Naive thymus-derived CD4-positive, alpha-beta T cell (primary cell): Measurements from ENCODE around the gene CSN3. TPM values are rescaled to one million over a fixed set of nuclear protein-coding genes. Genes with fewer than 3 reads are reported as not detected.
"Not testable (repeated sequence)": the region's sequence is repeated elsewhere in the genome, so short reads cannot be mapped to it uniquely, and the experiment has no call there.

ENCODE experiments used
- ATAC-seq: fragments of 150-1000 bp; cut with Tn5 transposase; 2 replicates; pipeline ENCODE4 v1.10.0; 2021; ENCODE audit warnings: mild to moderate bottlenecking, moderate library complexity
- CTCF ChIA-PET: fragments of 350-600 bp; sonication (Branson Sonifier 250); formaldehyde crosslinking; loops from one replicate; lab custom pipeline; 2021; ENCODE audit warnings: antibody characterized with exemption; lab: Charles Lee
- POLR2A ChIA-PET: fragments of 350-600 bp; sonication (Branson Sonifier 250); formaldehyde crosslinking; loops from one replicate; lab custom pipeline; 2021; ENCODE audit warnings: antibody characterized with exemption, inconsistent platforms; lab: Charles Lee
- DNase-seq, 9 donors: peaks; one replicate each; pipeline versions ENCODE4 v3.0.0 to v3.0.0-alpha.2; 2020 to 2022; ENCODE audit warnings: mixed read lengths in 1 of 9
- H3K27ac ChIP-seq: one replicate; pipeline ENCODE4 v1.7.0; 2013; ENCODE audit warnings: mild to moderate bottlenecking, low read depth, low read length, moderate library complexity
- H3K27me3 ChIP-seq, 2 donors: one replicate each; pipeline ENCODE4 v1.7.0; 2013; ENCODE audit warnings: low read length in 2 of 2, mild to moderate bottlenecking in 2 of 2, moderate library complexity in 2 of 2; ENCODE audit not compliant: control insufficient read depth in 2 of 2, insufficient read depth in 2 of 2
- H3K36me3 ChIP-seq, 3 experiments: 1 replicate in 2 of 3; 2 replicates in 1 of 3; pipeline ENCODE4 v1.7.0; 2013; ENCODE audit warnings: low read length in 3 of 3, mild to moderate bottlenecking in 3 of 3, moderate library complexity in 1 of 3; ENCODE audit not compliant: insufficient read depth in 3 of 3, control insufficient read depth in 2 of 3
- H3K4me1 ChIP-seq, 2 donors: one replicate each; pipeline ENCODE4 v1.7.0; 2013; ENCODE audit warnings: low read length in 2 of 2, mild to moderate bottlenecking in 2 of 2, moderate library complexity in 1 of 2; ENCODE audit not compliant: control insufficient read depth in 2 of 2, insufficient read depth in 2 of 2
- H3K4me3 ChIP-seq: 2 replicates; pipeline ENCODE4 v1.7.0; 2013; ENCODE audit warnings: mild to moderate bottlenecking, low read length
- H3K9me3 ChIP-seq, 3 experiments: 1 replicate in 2 of 3; 2 replicates in 1 of 3; pipeline ENCODE4 v1.7.0; 2013; ENCODE audit warnings: low read length in 3 of 3; ENCODE audit not compliant: control insufficient read depth in 2 of 3
- H3K27ac Mint-ChIP-seq, 9 donors: one replicate each; pipeline ENCODE4 v1.8.0; 2020 to 2022; ENCODE audit warnings: mixed read lengths in 9 of 9, mild to moderate bottlenecking in 8 of 9, moderate library complexity in 5 of 9, inconsistent platforms in 2 of 9
- H3K27me3 Mint-ChIP-seq, 5 donors: one replicate each; pipeline ENCODE4 v1.8.0; 2021 to 2022; ENCODE audit warnings: mixed read lengths in 5 of 5, mild to moderate bottlenecking in 1 of 5
- H3K36me3 Mint-ChIP-seq, 5 donors: one replicate each; pipeline ENCODE4 v1.8.0; 2020 to 2022; ENCODE audit warnings: mixed read lengths in 5 of 5, mild to moderate bottlenecking in 3 of 5, inconsistent platforms in 1 of 5
- H3K4me1 Mint-ChIP-seq, 7 donors: one replicate each; pipeline ENCODE4 v1.8.0; 2020 to 2022; ENCODE audit warnings: mixed read lengths in 7 of 7, mild to moderate bottlenecking in 3 of 7, inconsistent platforms in 1 of 7
- H3K4me3 Mint-ChIP-seq, 10 donors: one replicate each; pipeline ENCODE4 v1.8.0; 2020 to 2022; ENCODE audit warnings: mild to moderate bottlenecking in 10 of 10, mixed read lengths in 10 of 10, moderate library complexity in 6 of 10, inconsistent platforms in 2 of 10
- H3K9me3 Mint-ChIP-seq, 11 donors: one replicate each; pipeline ENCODE4 v1.8.0; 2020 to 2022; ENCODE audit warnings: mixed read lengths in 11 of 11, mild to moderate bottlenecking in 4 of 11, inconsistent platforms in 1 of 11, moderate library complexity in 1 of 11
- intact Hi-C, 2 donors: fragments of 100-400 bp; cut with micrococcal nuclease; formaldehyde crosslinking; loops; one replicate each; pipeline ENCODE4 v1.15.1; 2023
- polyA plus RNA-seq, 2 donors: library from polyadenylated mRNA; unstranded; fragments of 300-500 nt; fragmentation: Illumina TruSeq; gene quantifications; one replicate each; pipeline ENCODE4 v1.2.3, GENCODE V29; 2021
- total RNA-seq, 6 experiments: library from RNA in 5 of 6; stranded (reverse) in 5 of 6; gene quantifications; 1 replicate in 5 of 6; 2 replicates in 1 of 6; pipeline ENCODE4 v1.2.3 and lab custom pipeline; 2021 to 2026

The CSN3 gene
- total and polyA plus RNA-seq, 7 experiments from 2014 or later: not detected

DNA sequence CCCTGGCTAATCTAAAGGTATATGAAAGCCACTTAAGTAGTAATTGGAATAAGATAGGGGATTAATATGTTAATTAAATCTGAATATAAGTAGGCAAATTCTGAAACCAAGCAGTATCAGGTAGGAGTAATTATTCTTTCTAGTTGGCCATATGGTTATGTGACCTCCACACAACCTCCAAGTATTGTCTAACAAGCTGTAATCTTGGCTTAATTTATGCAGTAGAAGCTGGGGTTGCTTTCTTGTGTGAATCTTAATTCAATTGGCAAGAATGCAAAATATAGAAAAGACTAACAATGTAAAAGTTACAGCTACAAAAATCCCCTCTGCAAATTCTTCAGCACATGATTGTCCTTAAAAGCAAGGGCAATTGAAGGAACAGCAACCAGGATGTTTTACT lies 26.3 kb upstream of the CSN3 start:
- H3K4me1 ChIP-seq, H3K9me3 ChIP-seq, POLR2A ChIA-PET, H3K4me1 Mint-ChIP-seq, H3K27me3 Mint-ChIP-seq, H3K4me3 Mint-ChIP-seq, H3K27me3 ChIP-seq, H3K4me3 ChIP-seq, ATAC-seq, H3K27ac Mint-ChIP-seq, DNase-seq, CTCF ChIA-PET, H3K36me3 ChIP-seq, intact Hi-C loops, H3K27ac ChIP-seq, H3K36me3 Mint-ChIP-seq: not testable (repeated sequence)
- H3K9me3 Mint-ChIP-seq: peaks cover 0 to 17% (median 4%) of the 10 kb centered on the region in 11 donors

DNA sequence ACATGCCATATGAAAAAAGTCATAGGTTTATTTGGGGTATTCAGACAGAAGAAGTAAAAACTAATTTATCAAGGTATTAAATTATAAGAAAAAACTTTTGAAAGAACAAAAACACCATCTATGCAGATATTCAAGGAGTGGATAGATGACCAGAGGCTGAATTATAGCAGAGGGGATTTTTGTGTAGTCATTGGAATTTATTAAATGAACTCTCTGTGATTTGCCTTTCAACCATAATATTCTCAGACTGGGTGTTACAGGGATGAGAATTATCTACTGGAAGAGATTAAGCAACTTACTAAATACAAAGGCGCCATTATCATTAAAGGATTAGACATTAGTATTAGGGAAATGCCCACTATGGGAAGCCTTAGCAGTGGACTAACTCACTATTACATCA lies 25.8 kb upstream of the CSN3 start:
- H3K9me3 ChIP-seq, ATAC-seq, H3K36me3 ChIP-seq, H3K4me1 Mint-ChIP-seq, H3K27ac Mint-ChIP-seq, H3K4me3 Mint-ChIP-seq, H3K27ac ChIP-seq, DNase-seq, intact Hi-C loops, H3K27me3 Mint-ChIP-seq, H3K27me3 ChIP-seq, H3K4me1 ChIP-seq, CTCF ChIA-PET, POLR2A ChIA-PET, H3K36me3 Mint-ChIP-seq, H3K4me3 ChIP-seq: not testable (repeated sequence)
- H3K9me3 Mint-ChIP-seq: peaks cover 0 to 14% (median 4%) of the 10 kb centered on the region in 11 donors

DNA sequence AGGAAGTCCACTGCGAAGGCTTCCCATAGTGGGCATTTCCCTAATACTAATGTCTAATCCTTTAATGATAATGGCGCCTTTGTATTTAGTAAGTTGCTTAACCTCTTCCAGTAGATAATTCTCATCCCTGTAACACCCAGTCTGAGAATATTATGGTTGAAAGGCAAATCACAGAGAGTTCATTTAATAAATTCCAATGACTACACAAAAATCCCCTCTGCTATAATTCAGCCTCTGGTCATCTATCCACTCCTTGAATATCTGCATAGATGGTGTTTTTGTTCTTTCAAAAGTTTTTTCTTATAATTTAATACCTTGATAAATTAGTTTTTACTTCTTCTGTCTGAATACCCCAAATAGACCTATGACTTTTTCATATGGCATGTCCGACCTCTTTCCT lies 21.0 kb upstream of the CSN3 start:
- POLR2A ChIA-PET, DNase-seq, H3K36me3 ChIP-seq, H3K27me3 ChIP-seq, H3K36me3 Mint-ChIP-seq, H3K4me3 ChIP-seq, H3K9me3 ChIP-seq, intact Hi-C loops, H3K27ac ChIP-seq, H3K9me3 Mint-ChIP-seq, CTCF ChIA-PET, H3K4me3 Mint-ChIP-seq, ATAC-seq, H3K4me1 Mint-ChIP-seq, H3K27me3 Mint-ChIP-seq, H3K27ac Mint-ChIP-seq, H3K4me1 ChIP-seq: not testable (repeated sequence)

DNA sequence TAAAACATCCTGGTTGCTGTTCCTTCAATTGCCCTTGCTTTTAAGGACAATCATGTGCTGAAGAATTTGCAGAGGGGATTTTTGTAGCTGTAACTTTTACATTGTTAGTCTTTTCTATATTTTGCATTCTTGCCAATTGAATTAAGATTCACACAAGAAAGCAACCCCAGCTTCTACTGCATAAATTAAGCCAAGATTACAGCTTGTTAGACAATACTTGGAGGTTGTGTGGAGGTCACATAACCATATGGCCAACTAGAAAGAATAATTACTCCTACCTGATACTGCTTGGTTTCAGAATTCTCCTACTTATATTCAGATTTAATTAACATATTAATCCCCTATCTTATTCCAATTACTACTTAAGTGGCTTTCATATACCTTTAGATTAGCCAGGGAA lies 20.6 kb upstream of the CSN3 start:
- H3K4me3 ChIP-seq, H3K27me3 Mint-ChIP-seq, H3K4me1 Mint-ChIP-seq, H3K9me3 Mint-ChIP-seq, H3K27ac Mint-ChIP-seq, DNase-seq, H3K9me3 ChIP-seq, POLR2A ChIA-PET, H3K36me3 ChIP-seq, H3K27me3 ChIP-seq, H3K4me3 Mint-ChIP-seq, ATAC-seq, H3K4me1 ChIP-seq, H3K36me3 Mint-ChIP-seq, CTCF ChIA-PET, H3K27ac ChIP-seq, intact Hi-C loops: not testable (repeated sequence)

DNA sequence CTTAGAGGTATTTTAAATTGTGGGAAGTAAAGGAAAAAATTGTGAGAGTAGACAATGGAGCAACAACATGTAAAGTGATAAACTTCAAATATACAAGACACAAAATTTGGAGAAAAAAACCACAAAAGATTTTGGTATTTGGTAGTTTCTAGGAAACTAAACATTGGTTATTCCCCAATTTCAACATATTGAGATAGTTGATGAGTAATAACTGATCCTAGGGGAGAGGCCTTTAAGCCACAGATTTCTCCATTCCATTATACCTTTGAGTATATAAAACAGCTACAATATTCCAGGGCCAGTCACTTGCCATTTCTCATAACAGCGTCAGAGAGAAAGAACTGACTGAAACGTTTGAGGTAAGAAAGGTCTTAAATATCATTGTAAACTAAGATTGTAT lies 16.6 kb upstream of the CSN3 start, which contains the start of gene FDCSP:
Gene FDCSP (plus strand): TSS at position 301 of the 400 bp plus-strand sequence. CDS start 5,071 bp downstream, outside the sequence.
- H3K36me3 Mint-ChIP-seq: no peaks in the 10 kb centered on the region
- H3K27ac Mint-ChIP-seq: no peak within 1 kb of the TSS
- no peak within 1 kb of the TSS for H3K4me3 Mint-ChIP-seq
- POLR2A ChIA-PET: no interaction called here
- CTCF ChIA-PET: no interaction called here
- DNase-seq (no peak), ATAC-seq (no peak)
- no peaks in the 10 kb centered on the region for H3K36me3 ChIP-seq
- H3K27ac ChIP-seq: no peak within 1 kb of the TSS
- no peaks in the 10 kb centered on the region for H3K9me3 ChIP-seq
- no peaks in the 10 kb centered on the region for H3K9me3 Mint-ChIP-seq
- no peak within 1 kb of the TSS for H3K4me3 ChIP-seq
- no peaks in the 10 kb centered on the region for H3K4me1 Mint-ChIP-seq
- no peaks in the 10 kb centered on the region for H3K4me1 ChIP-seq
- no peaks in the 10 kb centered on the region for H3K27me3 Mint-ChIP-seq
- intact Hi-C loops: no loop called here
- H3K27me3 ChIP-seq: no peaks in the 10 kb centered on the region

DNA sequence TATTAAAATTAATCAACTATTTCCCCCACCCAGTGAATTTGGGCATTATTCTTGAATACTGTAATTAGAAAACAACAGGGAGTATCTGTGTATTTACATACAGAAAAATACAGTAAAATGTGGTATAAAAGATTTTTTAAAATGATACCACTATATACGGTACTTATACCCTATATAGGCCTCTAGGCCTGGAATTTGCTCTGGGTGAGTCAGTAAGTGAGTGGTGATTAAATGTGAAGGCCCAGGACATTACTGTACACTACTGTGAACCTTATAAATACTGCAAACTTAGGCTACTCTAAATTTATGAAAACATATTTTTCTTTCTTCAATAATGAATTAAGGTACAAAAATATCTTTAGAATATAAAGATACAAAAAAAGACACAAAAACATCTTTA lies 6.3 kb upstream of the CSN3 start:
- Mint-ChIP-seq H3K4me1 (no peaks in the 10 kb centered on the region), H3K27ac (no peak overlapping the region), H3K27me3 (no peaks in the 10 kb centered on the region), H3K4me3 (no peak overlapping the region), H3K9me3 (peaks cover 0 to 6% (median 0%) of the 10 kb centered on the region in 11 donors), H3K36me3 (no peaks in the 10 kb centered on the region)
- intact Hi-C loops: no loop called here
- Histone ChIP-seq H3K27me3 (no peaks in the 10 kb centered on the region), H3K27ac (no peak overlapping the region), H3K36me3 (no peaks in the 10 kb centered on the region), H3K9me3 (no peaks in the 10 kb centered on the region), H3K4me3 (no peak overlapping the region), H3K4me1 (no peaks in the 10 kb centered on the region)
- ChIA-PET POLR2A (no interaction called here), CTCF (no interaction called here)
- no peak for DNase-seq
- no peak for ATAC-seq

DNA sequence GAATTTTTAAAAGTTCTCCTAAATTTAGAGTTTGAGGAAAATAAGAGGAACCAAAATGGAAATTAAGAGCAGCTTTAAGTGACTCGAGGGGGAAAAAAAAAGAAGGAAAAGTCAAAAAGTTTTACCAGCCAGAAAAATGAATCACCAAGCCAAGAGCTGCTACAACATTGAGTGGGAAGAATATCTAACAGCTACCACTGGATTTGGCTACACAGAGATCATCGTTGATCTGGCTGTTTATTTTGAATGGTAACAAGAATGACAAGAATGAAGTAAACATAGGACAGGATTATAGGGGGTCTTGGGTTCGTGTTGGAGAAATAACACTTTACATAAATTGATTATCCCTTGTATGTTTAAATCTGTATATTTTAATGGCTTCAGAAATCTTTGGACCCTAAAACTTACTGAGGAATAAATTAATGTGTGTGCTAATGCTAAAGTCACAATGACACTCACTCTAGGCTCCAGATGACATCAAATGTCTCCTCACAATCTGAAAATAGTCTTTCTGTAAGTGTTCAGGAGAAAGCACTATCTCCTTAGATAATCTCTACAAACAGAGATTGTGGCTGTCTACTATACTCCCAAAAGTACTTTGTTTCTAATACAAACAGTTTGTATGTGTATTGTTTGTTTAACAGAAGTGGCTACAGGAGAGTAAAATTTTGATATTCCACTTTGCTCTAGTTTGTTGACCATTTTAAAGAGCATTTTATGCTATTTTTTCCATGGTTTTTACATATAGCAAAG lies 3.1 kb upstream of the CSN3 start:
- Mint-ChIP-seq H3K4me3 (no peak overlapping the region), H3K27me3 (no peaks in the 10 kb centered on the region), H3K4me1 (no peaks in the 10 kb centered on the region), H3K27ac (no peak overlapping the region), H3K9me3 (peaks cover 0 to 6% (median 0%) of the 10 kb centered on the region in 11 donors), H3K36me3 (no peaks in the 10 kb centered on the region)
- ChIA-PET CTCF (no interaction called here), POLR2A (no interaction called here)
- no peak for ATAC-seq
- no peaks in the 10 kb centered on the region for H3K27me3 ChIP-seq
- H3K27ac ChIP-seq: no peak overlapping the region
- intact Hi-C loops: no loop called here
- no peaks in the 10 kb centered on the region for H3K4me1 ChIP-seq
- DNase-seq: no peak
- H3K4me3 ChIP-seq: no peak overlapping the region
- H3K36me3 ChIP-seq: no peaks in the 10 kb centered on the region
- H3K9me3 ChIP-seq: no peaks in the 10 kb centered on the region
